Heart left ventricle (tissue), 16 donors: Measurements from ENCODE around the gene ARHGAP24. TPM values are rescaled to one million over a fixed set of nuclear protein-coding genes. Genes with fewer than 3 reads are reported as not detected.

ENCODE experiments used
- ATAC-seq, 4 donors: fragments of 200-7000 bp; cut with Tn5 transposase; one replicate each; pipeline ENCODE4 v1.9.1; 2020 to 2022; ENCODE audit warnings: moderate library complexity in 4 of 4, mild to moderate bottlenecking in 3 of 4, moderate number of reproducible peaks in 1 of 4
- DNase-seq, 5 donors: peaks; one replicate each; pipeline ENCODE4 v3.0.0-alpha.2; 2020
- H3K27ac ChIP-seq, 12 donors: fragments of 200-600 bp; sonication (generic) in 4 of 12; one replicate each; pipeline versions ENCODE4 v1.5.0 to v1.8.0; 2016 to 2022; ENCODE audit warnings: mild to moderate bottlenecking in 2 of 12
- H3K27me3 ChIP-seq, 9 donors: fragments of 200-600 bp; sonication (generic) in 2 of 9; one replicate each; pipeline versions ENCODE4 v1.5.1 to v1.8.0; 2016 to 2022; ENCODE audit warnings: mild to moderate bottlenecking in 3 of 9
- H3K36me3 ChIP-seq, 9 donors: fragments of 200-600 bp; sonication (generic) in 2 of 9; one replicate each; pipeline versions ENCODE4 v1.5.0 to v1.8.0; 2018 to 2022; ENCODE audit warnings: mild to moderate bottlenecking in 2 of 9
- H3K4me1 ChIP-seq, 12 donors: fragments of 200-600 bp; sonication (generic) in 4 of 12; one replicate each; pipeline versions ENCODE4 v1.5.0 to v1.8.0; 2016 to 2022; ENCODE audit warnings: mild to moderate bottlenecking in 3 of 12
- H3K4me3 ChIP-seq, 12 donors: fragments of 200-600 bp; sonication (generic) in 4 of 12; one replicate each; pipeline versions ENCODE4 v1.5.0 to v1.8.0; 2017 to 2022; ENCODE audit warnings: mild to moderate bottlenecking in 9 of 12, moderate library complexity in 4 of 12
- H3K9me3 ChIP-seq, 12 donors: fragments of 200-600 bp; sonication (generic) in 4 of 12; one replicate each; pipeline versions ENCODE4 v1.5.0 to v1.8.0; 2016 to 2022; ENCODE audit warnings: mild to moderate bottlenecking in 1 of 12
- POLR2A ChIP-seq, 2 donors: fragments of 450-650 bp; IDR thresholded peaks; one replicate each; pipeline ENCODE4 v1.6.1; 2017; ENCODE audit warnings: antibody characterized with exemption in 2 of 2, mild to moderate bottlenecking in 2 of 2, moderate library complexity in 2 of 2
- WGBS, 4 donors: extraction: QIAGEN DNeasy Blood & Tissue Kit in 2 of 4; methylation state at CpG; one replicate each; pipeline versions ENCODE4 v1.1.5 to v1.1.7; 2013 to 2018; 5-methylcytosine and 5-hydroxymethylcytosine counted together
- intact Hi-C, 10 donors: fragments of 100-400 bp; cut with DNase I; formaldehyde crosslinking; loops; one replicate each; pipeline versions ENCODE4 v1.11.1 to v1.14.2; 2022
- polyA plus RNA-seq, 2 donors: library from polyadenylated mRNA; stranded (reverse); fragments of 200-250 nt; gene quantifications; one replicate each; pipeline ENCODE4 v1.2.3, GENCODE V29; 2013
- total RNA-seq, 9 donors: library from RNA; depleted of rRNA in 2 of 9; stranded (reverse); fragments of >200 nt in 2 of 9; fragmentation: NEBNext Ultra II Directional in 3 of 9; extraction: Animal tissue kit (Norgen Biotek cat#: 25700) in 3 of 9; gene quantifications; one replicate each; pipeline versions ENCODE4 v1.1.0 to v1.2.4, GENCODE V29; 2016 to 2023
- TF ChIP-seq, protein P1 (sequence below), 12 donors: fragments of 200-600 bp; sonication (generic) in 4 of 12; IDR thresholded peaks; one replicate each; pipeline versions ENCODE4 v1.5.0 to v1.8.0; 2018 to 2022; ENCODE audit warnings: antibody characterized with exemption in 12 of 12, mild to moderate bottlenecking in 5 of 12
- donor health status: ischemic (EF 13 %, LVEDD 7.1; RV severe dilation, severe dysfunction).
- donor health status: healthy with polysubstance abuse.
- donor health status: DM: no; HTN: yes; CAD: no.
- donor health status: DM: no; HTN: no; CAD: no.
- donor health status: ischemic (EF 25% LVEDD 6.9; RV normal size, moderate dysfunction).
- donor health status: ischemic (EF 25% LVEDD 5.7; RV mildly dilated, moderate dysfunction).
- donor health status: healthy.
- donor health status: DM: yes; HTN: yes; CAD: no.
- donor health status: ischemic (EF 35%, LVEDD 5.7; RV mildly dilated, moderate dysfunction).
- donor health status: nonischemic (EF 11% LVEDD 7.7; RV severe dilation, severe dysfunction).
- donor health status: DM: yes; HTN: yes; CAD: no.
- donor health status: PGD.
- donor health status: ischemic (EF 29% LVEDD 5.4; RV normal size, mild dysfunction).
- donor health status: nonischemic (EF 23%, LVEDD 6.1; RV moderate dilation, normal function).

Gene ARHGAP24
- total and polyA plus RNA-seq, 11 donors: 4.5 to 36.9 (median 18.9) TPM

- Histone ChIP-seq H3K27ac (no peak overlapping the region), H3K4me3 (no peak overlapping the region), H3K4me1 (peaks cover 0 to 3% (median 0%) of the 10 kb centered on the region in 12 donors), H3K9me3 (no peaks in the 10 kb centered on the region), H3K27me3 (no peaks in the 10 kb centered on the region), H3K36me3 (peaks cover 0 to 19% (median 5%) of the 10 kb centered on the region in 9 donors)
- no peak for TF ChIP-seq POLR2A (IDR thresholded peaks at IDR 0.05)
- TF ChIP-seq, protein P1, sequence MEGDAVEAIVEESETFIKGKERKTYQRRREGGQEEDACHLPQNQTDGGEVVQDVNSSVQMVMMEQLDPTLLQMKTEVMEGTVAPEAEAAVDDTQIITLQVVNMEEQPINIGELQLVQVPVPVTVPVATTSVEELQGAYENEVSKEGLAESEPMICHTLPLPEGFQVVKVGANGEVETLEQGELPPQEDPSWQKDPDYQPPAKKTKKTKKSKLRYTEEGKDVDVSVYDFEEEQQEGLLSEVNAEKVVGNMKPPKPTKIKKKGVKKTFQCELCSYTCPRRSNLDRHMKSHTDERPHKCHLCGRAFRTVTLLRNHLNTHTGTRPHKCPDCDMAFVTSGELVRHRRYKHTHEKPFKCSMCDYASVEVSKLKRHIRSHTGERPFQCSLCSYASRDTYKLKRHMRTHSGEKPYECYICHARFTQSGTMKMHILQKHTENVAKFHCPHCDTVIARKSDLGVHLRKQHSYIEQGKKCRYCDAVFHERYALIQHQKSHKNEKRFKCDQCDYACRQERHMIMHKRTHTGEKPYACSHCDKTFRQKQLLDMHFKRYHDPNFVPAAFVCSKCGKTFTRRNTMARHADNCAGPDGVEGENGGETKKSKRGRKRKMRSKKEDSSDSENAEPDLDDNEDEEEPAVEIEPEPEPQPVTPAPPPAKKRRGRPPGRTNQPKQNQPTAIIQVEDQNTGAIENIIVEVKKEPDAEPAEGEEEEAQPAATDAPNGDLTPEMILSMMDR (IDR thresholded peaks at IDR 0.05): no peak
- WGBS, 4 donors: 81 to 95% (median 87%) methylated on average over 2 of the region's 2 CpGs
- intact Hi-C loops: no loop called here
- ATAC-seq: no peak
- DNase-seq: no peak
Measured at GRCh38 chr4:86001591-86001990, 526.6 kb downstream of the ARHGAP24 start.

- intact Hi-C loops: no loop called here
- H3K27me3 ChIP-seq: no peaks in the 10 kb centered on the region
- TF ChIP-seq POLR2A (IDR thresholded peaks at IDR 0.05): no peak
- TF ChIP-seq, protein P1 (IDR thresholded peaks at IDR 0.05): no peak
- H3K4me1 ChIP-seq: peaks cover 0 to under 1% (median 0%) of the 10 kb centered on the region in 12 donors
- 70 to 88% (median 78%) methylated on average over 2 of the region's 2 CpGs for WGBS, 4 donors
- no peak overlapping the region for H3K4me3 ChIP-seq
- ATAC-seq (no peak), DNase-seq (no peak)
- no peak overlapping the region for H3K27ac ChIP-seq
- H3K36me3 ChIP-seq: peaks cover 0 to 19% (median 5%) of the 10 kb centered on the region in 9 donors
- H3K9me3 ChIP-seq: no peaks in the 10 kb centered on the region
Measured at GRCh38 chr4:86004030-86004429, 529.1 kb downstream of the ARHGAP24 start.

GRCh38 chr4:86006057-86006456 is 531.1 kb downstream of the ARHGAP24 start:
- Histone ChIP-seq H3K9me3 (no peaks in the 10 kb centered on the region), H3K27me3 (no peaks in the 10 kb centered on the region), H3K27ac (no peak overlapping the region), H3K4me3 (no peak overlapping the region), H3K4me1 (peaks cover 0 to 2% (median 0%) of the 10 kb centered on the region in 12 donors), H3K36me3 (peaks cover 0 to 14% (median 4%) of the 10 kb centered on the region in 9 donors)
- TF ChIP-seq, protein P1 (IDR thresholded peaks at IDR 0.05): no peak
- intact Hi-C loops: no loop called here
- DNase-seq: no peak
- no peak for ATAC-seq

DNA sequence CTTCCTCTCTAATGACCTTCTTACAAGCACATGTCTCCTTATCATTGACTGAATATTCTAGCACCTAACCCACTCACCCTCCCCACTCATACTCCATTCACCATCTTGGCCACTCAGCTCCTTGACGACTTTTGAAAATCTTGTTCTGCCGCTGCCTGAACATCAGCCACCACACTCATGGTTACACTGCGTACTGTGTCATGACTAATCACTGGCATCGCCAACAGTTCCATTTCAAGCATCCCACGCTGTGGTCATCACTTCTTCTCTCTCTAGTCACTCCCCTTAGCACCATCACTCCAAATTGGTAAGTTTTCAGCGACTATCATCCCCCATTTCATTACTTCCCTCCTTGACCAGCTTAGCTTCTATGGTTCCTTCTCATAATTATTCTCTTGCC is 532.1 kb downstream of the ARHGAP24 start:
- no peaks in the 10 kb centered on the region for H3K27me3 ChIP-seq
- ATAC-seq: no peak
- no peak overlapping the region for H3K27ac ChIP-seq
- H3K4me1 ChIP-seq: peaks cover 0 to 12% (median 0%) of the 10 kb centered on the region in 12 donors
- TF ChIP-seq, protein P1 (IDR thresholded peaks at IDR 0.05): no peak
- no peak for TF ChIP-seq POLR2A (IDR thresholded peaks at IDR 0.05)
- peaks cover 0 to 9% (median 0%) of the 10 kb centered on the region in 9 donors for H3K36me3 ChIP-seq
- H3K4me3 ChIP-seq: no peak overlapping the region
- DNase-seq: no peak
- WGBS, 4 donors: 93 to 97% (median 96%) methylated on average over 6 of the region's 6 CpGs
- no peaks in the 10 kb centered on the region for H3K9me3 ChIP-seq
- intact Hi-C loops: no loop called here
